Ascending aorta (tissue), 2 donors: ENCODE data around the gene STX7. TPM values are rescaled to one million over a fixed set of nuclear protein-coding genes. Genes with fewer than 3 reads are reported as not detected.
A peak's percentile ranks its signal among the peaks of the same experiment; 100 is the strongest.

Experiments used
- DNase-seq, 2 donors: peaks; one replicate each; pipeline ENCODE4 v3.0.0-alpha.2; 2019; ENCODE audit warnings: low spot score in 2 of 2
- H3K27ac ChIP-seq, 2 donors: fragments of 200-600 bp; sonication (generic); one replicate each; pipeline ENCODE4 v1.5.1; 2016 to 2017; ENCODE audit warnings: mild to moderate bottlenecking in 1 of 2
- H3K27me3 ChIP-seq: fragments of 200-600 bp; sonication (generic); one replicate; pipeline ENCODE4 v1.5.1; 2017
- H3K36me3 ChIP-seq, 2 donors: fragments of 200-600 bp; sonication (generic); one replicate each; pipeline ENCODE4 v1.5.1; 2016
- H3K4me1 ChIP-seq, 2 donors: fragments of 200-600 bp; sonication (generic); one replicate each; pipeline ENCODE4 v1.5.1; 2016 to 2017; ENCODE audit warnings: mild to moderate bottlenecking in 1 of 2
- H3K4me3 ChIP-seq, 2 donors: fragments of 200-600 bp; sonication (generic); one replicate each; pipeline ENCODE4 v1.5.1; 2016 to 2017; ENCODE audit warnings: mild to moderate bottlenecking in 1 of 2
- H3K9me3 ChIP-seq, 2 donors: fragments of 200-600 bp; sonication (generic); one replicate each; pipeline ENCODE4 v1.5.1; 2016
- CTCF ChIP-seq, 3 experiments: fragments of 200-600 bp in 2 of 3; fragments of 450-650 bp in 1 of 3; sonication (generic) in 2 of 3; IDR thresholded peaks; one replicate each; pipeline ENCODE4 v1.5.1; 2016 to 2019; ENCODE audit warnings: antibody characterized with exemption in 3 of 3, mild to moderate bottlenecking in 1 of 3, moderate library complexity in 1 of 3
- intact Hi-C: fragments of 100-400 bp; cut with DNase I; formaldehyde crosslinking; loops from one replicate; pipeline ENCODE4 v1.15.1; 2023
- total RNA-seq: library from RNA; depleted of rRNA; stranded (reverse); fragments of >200 nt; gene quantifications from one replicate; pipeline ENCODE4 v1.1.0, GENCODE V29; 2016

The STX7 gene
- total RNA-seq, 1 donor from 2014 or later, result 18.3 TPM

DNA sequence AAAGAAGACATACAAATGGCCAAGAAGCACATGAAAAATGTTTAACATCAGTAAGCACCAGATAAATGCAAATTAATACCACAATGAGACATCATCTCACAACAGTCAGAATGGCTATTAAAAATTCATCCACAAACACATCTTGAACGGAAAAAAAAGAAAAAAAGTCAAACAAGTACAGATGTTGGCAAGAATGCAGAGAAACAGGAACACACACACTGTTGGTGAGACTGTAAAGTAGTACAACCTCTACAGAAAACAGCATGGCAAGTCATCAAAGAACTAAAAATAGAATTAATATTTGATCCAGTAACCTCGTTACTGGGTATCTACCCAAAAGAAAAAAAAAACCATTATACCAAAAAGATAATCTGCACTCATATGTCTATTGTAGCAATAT, 6.5 kb downstream of the STX7 start:
- DNase-seq, result no peak
- Histone ChIP-seq H3K27ac (no peak overlapping the region), H3K27me3 (no peaks in the 10 kb centered on the region), H3K4me1 (peaks cover 0 to 28% of the 10 kb centered on the region in 2 donors), H3K4me3 (no peak overlapping the region), H3K36me3 (peaks cover 11 to 19% of the 10 kb centered on the region in 2 donors), H3K9me3 (no peaks in the 10 kb centered on the region)
- no peak for TF ChIP-seq CTCF (IDR thresholded peaks at IDR 0.05)
- intact Hi-C loops, result no loop called here

DNA sequence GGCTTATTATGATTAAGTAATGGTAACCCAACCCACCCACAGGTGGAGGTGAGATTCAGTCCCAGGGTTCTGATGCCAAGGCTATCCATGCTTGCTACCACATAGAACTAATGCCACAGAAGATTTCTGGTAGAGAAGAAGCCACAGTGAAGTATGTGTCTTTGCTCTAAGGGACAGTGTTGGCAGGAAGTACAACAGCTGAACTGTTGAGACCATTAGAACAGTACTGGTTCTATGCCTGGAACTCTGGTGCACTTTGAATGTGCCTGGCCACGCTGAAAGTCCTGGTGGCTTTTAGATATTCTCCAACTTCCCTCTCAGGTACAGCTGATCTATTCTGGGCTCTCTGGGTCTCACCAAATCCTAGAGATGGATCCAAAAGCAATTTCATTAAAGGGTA, 7.8 kb downstream of the STX7 start:
- H3K36me3 ChIP-seq, result peaks cover 18 to 29% of the 10 kb centered on the region in 2 donors
- H3K4me1 ChIP-seq, result peaks cover 0 to 19% of the 10 kb centered on the region in 2 donors
- DNase-seq, result no peak
- intact Hi-C loops, result no loop called here
- no peak overlapping the region for H3K4me3 ChIP-seq
- no peaks in the 10 kb centered on the region for H3K27me3 ChIP-seq
- H3K9me3 ChIP-seq, result no peaks in the 10 kb centered on the region
- peak overlapping the region in 1 of 2 donors; percentile 24 for H3K27ac ChIP-seq
- no peak for TF ChIP-seq CTCF (IDR thresholded peaks at IDR 0.05)

DNA sequence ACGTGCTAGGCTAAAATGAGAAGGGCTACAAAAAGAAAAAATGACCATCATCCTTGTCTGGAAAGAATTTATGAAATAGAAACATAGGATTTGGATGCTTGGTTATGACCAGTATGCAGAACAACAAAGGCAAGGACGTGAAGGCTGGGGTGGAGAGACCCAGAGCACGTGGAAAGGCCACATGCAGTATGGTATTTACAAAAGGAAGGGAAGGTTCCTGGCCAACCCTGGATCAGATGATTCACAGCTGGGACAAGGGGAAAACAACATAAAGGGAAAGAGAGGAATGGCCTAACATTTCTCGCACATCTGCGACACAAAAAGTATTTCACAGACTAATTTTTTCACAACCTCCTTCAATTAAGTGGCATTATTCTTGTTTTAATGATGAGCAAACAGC, 8.2 kb downstream of the STX7 start:
- intact Hi-C loops, result no loop called here
- Histone ChIP-seq H3K9me3 (no peaks in the 10 kb centered on the region), H3K27ac (peak overlapping the region in 1 of 2 donors; percentile 24), H3K27me3 (no peaks in the 10 kb centered on the region), H3K4me3 (no peak overlapping the region), H3K4me1 (peaks cover 0 to 18% of the 10 kb centered on the region in 2 donors), H3K36me3 (peaks cover 18 to 30% of the 10 kb centered on the region in 2 donors)
- TF ChIP-seq CTCF (IDR thresholded peaks at IDR 0.05), result no peak
- no peak for DNase-seq

- H3K4me1 ChIP-seq, result peaks cover 0 to 22% of the 10 kb centered on the region in 2 donors
- no peak overlapping the region for H3K4me3 ChIP-seq
- no peak for TF ChIP-seq CTCF (IDR thresholded peaks at IDR 0.05)
- no peak for DNase-seq
- H3K9me3 ChIP-seq, result no peaks in the 10 kb centered on the region
- H3K27me3 ChIP-seq, result no peaks in the 10 kb centered on the region
- intact Hi-C loops, result loop anchor here (10.0 kb wide), 1 partner anchor 875 kb away; the partner anchor contains the start of gene MED23
- peaks cover 18 to 42% of the 10 kb centered on the region in 2 donors for H3K36me3 ChIP-seq
- H3K27ac ChIP-seq, result no peak overlapping the region
These were observed 13.2 kb downstream of the STX7 start for GRCh38 chr6:132499757-132500156.

DNA sequence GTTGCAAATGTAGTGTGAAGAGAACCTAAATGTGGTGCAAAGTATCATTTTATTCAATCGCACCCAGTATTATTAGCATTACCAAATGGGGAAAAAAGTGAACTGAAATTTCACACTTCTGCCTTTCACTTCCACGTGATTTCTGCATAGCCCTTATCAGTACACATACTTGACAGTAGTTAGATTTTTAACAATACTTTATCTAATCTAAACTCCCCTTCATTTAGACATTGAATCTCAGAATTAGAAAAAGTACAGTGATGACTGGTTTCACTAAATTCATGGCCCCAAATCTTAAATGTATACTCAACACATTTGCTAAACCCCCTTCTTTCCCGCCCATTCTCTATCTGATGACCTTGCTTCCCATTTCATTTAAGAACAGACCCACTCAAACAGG, 14.3 kb downstream of the STX7 start:
- no peaks in the 10 kb centered on the region for H3K27me3 ChIP-seq
- no peaks in the 10 kb centered on the region for H3K9me3 ChIP-seq
- H3K27ac ChIP-seq, result no peak overlapping the region
- intact Hi-C loops, result loop anchor here (10.0 kb wide), 1 partner anchor 874 kb away; the partner anchor contains the start of gene MED23
- no peak overlapping the region for H3K4me3 ChIP-seq
- peaks cover 18 to 42% of the 10 kb centered on the region in 2 donors for H3K36me3 ChIP-seq
- DNase-seq, result no peak
- peaks cover 0 to 15% of the 10 kb centered on the region in 2 donors for H3K4me1 ChIP-seq
- TF ChIP-seq CTCF (IDR thresholded peaks at IDR 0.05), result no peak
